Right lobe of liver (tissue), 4 donors: ENCODE results near the gene HIGD1A.

Source experiments
- POLR2A ChIP-seq: fragments of 450-650 bp; IDR thresholded peaks from one replicate; pipeline ENCODE4 v1.6.1; 2017; ENCODE audit warnings: antibody characterized with exemption, mild to moderate bottlenecking
- TF ChIP-seq, protein P1 (sequence below), 4 donors: fragments of 200-600 bp in 3 of 4; fragments of 450-650 bp in 1 of 4; IDR thresholded peaks; one replicate each; pipeline versions ENCODE4 v1.5.1 to v1.8.0; 2016 to 2022; ENCODE audit warnings: antibody characterized with exemption in 4 of 4, mild to moderate bottlenecking in 2 of 4
- donor health status: DM: no; HTN: no; CAD: no.
- donor health status: DM: no; HTN: no; CAD: no.
- donor health status: DM: no; HTN: yes; CAD: no.

DNA sequence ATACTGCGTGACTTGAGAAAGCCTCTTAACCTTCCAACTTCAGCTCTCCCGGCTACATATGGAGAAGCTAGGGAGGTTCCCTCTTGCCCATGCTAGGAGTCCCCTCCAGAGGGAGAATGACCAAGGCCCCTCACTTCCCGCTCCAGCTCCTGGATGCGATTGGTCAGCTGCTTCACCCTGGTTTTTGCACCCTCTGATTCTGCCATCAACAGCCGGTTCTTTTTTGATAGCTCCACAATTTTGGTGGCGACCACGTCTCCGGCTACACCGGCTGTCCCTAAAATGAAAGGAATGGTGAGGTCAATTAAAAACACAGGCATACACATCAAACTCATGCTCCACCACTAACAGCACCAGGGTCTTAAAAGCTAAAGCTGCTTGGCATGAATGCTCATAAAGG, 51.8 kb downstream of the HIGD1A start:
- no peak for TF ChIP-seq POLR2A
- TF ChIP-seq, protein P1, sequence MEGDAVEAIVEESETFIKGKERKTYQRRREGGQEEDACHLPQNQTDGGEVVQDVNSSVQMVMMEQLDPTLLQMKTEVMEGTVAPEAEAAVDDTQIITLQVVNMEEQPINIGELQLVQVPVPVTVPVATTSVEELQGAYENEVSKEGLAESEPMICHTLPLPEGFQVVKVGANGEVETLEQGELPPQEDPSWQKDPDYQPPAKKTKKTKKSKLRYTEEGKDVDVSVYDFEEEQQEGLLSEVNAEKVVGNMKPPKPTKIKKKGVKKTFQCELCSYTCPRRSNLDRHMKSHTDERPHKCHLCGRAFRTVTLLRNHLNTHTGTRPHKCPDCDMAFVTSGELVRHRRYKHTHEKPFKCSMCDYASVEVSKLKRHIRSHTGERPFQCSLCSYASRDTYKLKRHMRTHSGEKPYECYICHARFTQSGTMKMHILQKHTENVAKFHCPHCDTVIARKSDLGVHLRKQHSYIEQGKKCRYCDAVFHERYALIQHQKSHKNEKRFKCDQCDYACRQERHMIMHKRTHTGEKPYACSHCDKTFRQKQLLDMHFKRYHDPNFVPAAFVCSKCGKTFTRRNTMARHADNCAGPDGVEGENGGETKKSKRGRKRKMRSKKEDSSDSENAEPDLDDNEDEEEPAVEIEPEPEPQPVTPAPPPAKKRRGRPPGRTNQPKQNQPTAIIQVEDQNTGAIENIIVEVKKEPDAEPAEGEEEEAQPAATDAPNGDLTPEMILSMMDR (IDR thresholded peaks at IDR 0.05), result no peak
